ENCODE measurements around the gene SLC5A3.

SLC5A3 gene

GRCh38 chr21:34034369-34035014 lies 38.9 kb upstream of the SLC5A3 start:
- H3F3A ChIP-seq (ENCODE audit: insufficient read depth) = no peaks in the 10 kb centered on the region
- TF ChIP-seq EZH2phosphoT487 (conservative IDR thresholded peaks at IDR 0.05; ENCODE audit: low read length) (no peak), CTCF (IDR thresholded peaks at IDR 0.05; ENCODE audit: insufficient read depth, low read length, poor library complexity, severe bottlenecking) (no peak)
- no peaks in the 10 kb centered on the region for H3K9me3 ChIP-seq (ENCODE audit: insufficient read depth, low read length)
- H4K20me1 ChIP-seq (ENCODE audit: low read depth, low read length) = no peaks in the 10 kb centered on the region
- no peak overlapping the region for H3K4me3 ChIP-seq (ENCODE audit: insufficient read depth, low read length, poor library complexity, severe bottlenecking)
- H3K4me2 ChIP-seq (ENCODE audit: low read depth, low read length, poor library complexity, severe bottlenecking) = no peak overlapping the region
- no peak overlapping the region for H3K9ac ChIP-seq (ENCODE audit: low read length)
- H3K27ac ChIP-seq (ENCODE audit: low read depth, low read length) = no peak overlapping the region
- no peaks in the 10 kb centered on the region for H3K79me2 ChIP-seq (ENCODE audit: insufficient read depth, low read length)
- no peaks in the 10 kb centered on the region for H3K36me3 ChIP-seq (ENCODE audit: low read length)
- no peaks in the 10 kb centered on the region for H3K27me3 ChIP-seq (ENCODE audit: low read length)
- no peak overlapping the region for H2AFZ ChIP-seq (ENCODE audit: low read depth, low read length, severe bottlenecking)
- no peaks in the 10 kb centered on the region for H3K9me2 ChIP-seq (replicated peaks; ENCODE audit: insufficient read depth, low read length)

GRCh38 chr21:34035619-34036354 lies 37.6 kb upstream of the SLC5A3 start:
- Histone ChIP-seq H3K9me3 (ENCODE audit: insufficient read depth, low read length) (no peaks in the 10 kb centered on the region), H3K4me3 (ENCODE audit: insufficient read depth, low read length, poor library complexity, severe bottlenecking) (no peak overlapping the region), H3K27me3 (ENCODE audit: low read length) (no peaks in the 10 kb centered on the region), H3K36me3 (ENCODE audit: low read length) (no peaks in the 10 kb centered on the region), H3K9ac (ENCODE audit: low read length) (no peak overlapping the region), H3F3A (ENCODE audit: insufficient read depth) (no peaks in the 10 kb centered on the region), H2AFZ (ENCODE audit: low read depth, low read length, severe bottlenecking) (no peak overlapping the region), H3K9me2 (replicated peaks; ENCODE audit: insufficient read depth, low read length) (no peaks in the 10 kb centered on the region), H3K27ac (ENCODE audit: low read depth, low read length) (no peak overlapping the region), H4K20me1 (ENCODE audit: low read depth, low read length) (no peaks in the 10 kb centered on the region), H3K79me2 (ENCODE audit: insufficient read depth, low read length) (no peaks in the 10 kb centered on the region), H3K4me2 (ENCODE audit: low read depth, low read length, poor library complexity, severe bottlenecking) (no peak overlapping the region)
- no peak for TF ChIP-seq CTCF (IDR thresholded peaks at IDR 0.05; ENCODE audit: insufficient read depth, low read length, poor library complexity, severe bottlenecking)
- no peak for TF ChIP-seq EZH2phosphoT487 (conservative IDR thresholded peaks at IDR 0.05; ENCODE audit: low read length)

GRCh38 chr21:34037009-34037795 lies 36.2 kb upstream of the SLC5A3 start:
- no peak overlapping the region for H3K4me3 ChIP-seq (ENCODE audit: insufficient read depth, low read length, poor library complexity, severe bottlenecking)
- no peak overlapping the region for H3K27ac ChIP-seq (ENCODE audit: low read depth, low read length)
- no peak overlapping the region for H3K4me2 ChIP-seq (ENCODE audit: low read depth, low read length, poor library complexity, severe bottlenecking)

More at GRCh38 chr21:34037009-34037795, 36.2 kb upstream of the SLC5A3 start:
- TF ChIP-seq EZH2phosphoT487 (conservative IDR thresholded peaks at IDR 0.05; ENCODE audit: low read length) = no peak
- no peak for TF ChIP-seq CTCF (IDR thresholded peaks at IDR 0.05; ENCODE audit: insufficient read depth, low read length, poor library complexity, severe bottlenecking)
- Histone ChIP-seq H3F3A (ENCODE audit: insufficient read depth) (no peaks in the 10 kb centered on the region), H3K79me2 (ENCODE audit: insufficient read depth, low read length) (no peaks in the 10 kb centered on the region), H3K36me3 (ENCODE audit: low read length) (no peaks in the 10 kb centered on the region), H2AFZ (ENCODE audit: low read depth, low read length, severe bottlenecking) (no peak overlapping the region), H4K20me1 (ENCODE audit: low read depth, low read length) (no peaks in the 10 kb centered on the region), H3K27me3 (ENCODE audit: low read length) (no peaks in the 10 kb centered on the region), H3K9me2 (replicated peaks; ENCODE audit: insufficient read depth, low read length) (no peaks in the 10 kb centered on the region), H3K9me3 (ENCODE audit: insufficient read depth, low read length) (no peaks in the 10 kb centered on the region), H3K9ac (ENCODE audit: low read length) (no peak overlapping the region)

Data from SU-DHL-6 (cell line).